ENCODE results near the gene PXYLP1. TPM values are rescaled to one million over a fixed set of nuclear protein-coding genes. Genes with fewer than 3 reads are reported as not detected.

Gene PXYLP1
- total and polyA plus RNA-seq, 9 of the 15 experiments (the other 6 are each of a cell fraction or from before 2014, with no cell fraction given), result 0.80 to 2.9 (median 1.3) TPM

DNA sequence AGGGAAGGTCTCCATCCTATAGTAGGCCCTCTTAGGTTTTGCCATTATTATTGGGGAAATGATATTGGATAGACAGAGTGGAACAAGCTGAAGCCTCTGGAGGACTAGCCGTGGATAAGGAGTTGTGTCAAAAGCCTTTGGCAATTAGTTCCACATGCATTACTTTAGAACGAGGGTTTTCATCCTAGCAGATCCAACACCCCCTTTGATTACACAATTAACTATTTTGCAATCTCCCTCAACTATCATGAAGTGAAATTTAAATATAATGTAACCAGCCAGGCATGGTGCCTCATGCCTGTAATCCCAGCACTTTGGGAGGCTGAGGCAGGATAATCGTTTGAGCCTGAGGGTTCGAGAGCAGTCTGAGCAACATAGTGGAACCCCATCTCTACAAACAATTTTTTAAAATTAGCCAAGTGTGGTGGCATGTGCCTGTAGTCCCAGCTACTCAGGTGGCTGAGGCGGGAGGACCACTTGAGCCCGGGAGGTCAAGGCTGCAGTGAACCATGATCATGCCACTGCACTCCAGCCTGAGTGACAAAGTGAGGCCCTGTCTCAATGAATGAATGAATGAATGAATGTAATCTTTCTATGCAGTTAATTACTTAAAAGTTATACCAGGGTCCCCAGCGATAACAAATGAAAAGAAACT is 56.8 kb downstream of the PXYLP1 start:
- WGBS (ENCODE audit: insufficient coverage, low coverage, missing lambda C conversion rate), result 26% methylated on average over 7 of the region's 7 CpGs
- CTCF ChIA-PET (ENCODE audit: low intra/inter-chr PET ratio), result no interaction called here
- BruUV-seq (replicated peaks), result no TSS peak
- Histone ChIP-seq H3K9me1 (ENCODE audit: control insufficient read depth, insufficient read depth, low read length) (no peaks in the 10 kb centered on the region), H3K36me3 (ENCODE audit: control insufficient read depth, insufficient read depth, low read length) (no peaks in the 10 kb centered on the region), H3K9me3 (replicated peaks; ENCODE audit: control insufficient read depth, insufficient read depth, low read depth, low read length) (no peaks in the 10 kb centered on the region), H3K4me2 (ENCODE audit: insufficient read depth, low read length) (no peak overlapping the region), H3K9ac (ENCODE audit: insufficient read depth in 1 of 2, low read depth in 2 of 2, low read length in 2 of 2) (no peak overlapping the region), H3K79me2 (ENCODE audit: control insufficient read depth, insufficient read depth, low read length) (no peaks in the 10 kb centered on the region), H4K20me1 (replicated peaks; ENCODE audit: control insufficient read depth, insufficient read depth, low read length) (no peaks in the 10 kb centered on the region), H3K27ac (ENCODE audit: extremely low read depth, low read depth, low read length) (no peak overlapping the region), H2AFZ (ENCODE audit: low read depth, low read length) (no peak overlapping the region), H3K27me3 (ENCODE audit: control insufficient read depth in 2 of 2, insufficient read depth in 2 of 2, low read length in 2 of 2) (no peaks in the 10 kb centered on the region), H3K4me3 (no peak overlapping the region), H3K4me1 (replicated peaks in 1 of 2; ENCODE audit: control insufficient read depth in 2 of 2, insufficient read depth in 2 of 2, low read length in 2 of 2) (peaks cover 10 to 14% of the 10 kb centered on the region in 2 experiments; a peak in 4 of 5 replicates)
- ATAC-seq (no peak), FAIRE-seq (no peak), DNase-seq (ENCODE audit: extremely low read depth in 1 of 4, low spot score in 3 of 4) (no peak)
- intact Hi-C loops (cut with micrococcal nuclease), result no loop called here
- TF ChIP-seq HDAC6 (IDR thresholded peaks at IDR 0.05; ENCODE audit: low read depth, low read length) (no peak), CEBPG (CRISPR knock-in tag; IDR thresholded peaks at IDR 0.05) (no peak), CEBPG (tag; conservative IDR thresholded peaks at IDR 0.05 in 1 of 2, IDR thresholded peaks at IDR 0.05 in 1 of 2) (0 out of 4 replicates have a peak, but pooled peaks of 1 of the 2 experiments have one; percentile 15), ZNF24 (IDR thresholded peaks at IDR 0.05) (peak; percentile 26; the same call in 1 of the 2 replicates), CEBPB (tag; IDR thresholded peaks at IDR 0.05) (peak; percentile 44; the same call in 1 of the 2 replicates)
- in situ Hi-C loops (cut with MboI), result no loop called here
- POLR2A ChIA-PET, result interaction anchor here (0.6 kb wide), 1 partner anchor 30 kb away, joined by 3 read pairs; no protein-coding TSS in a partner anchor

DNA sequence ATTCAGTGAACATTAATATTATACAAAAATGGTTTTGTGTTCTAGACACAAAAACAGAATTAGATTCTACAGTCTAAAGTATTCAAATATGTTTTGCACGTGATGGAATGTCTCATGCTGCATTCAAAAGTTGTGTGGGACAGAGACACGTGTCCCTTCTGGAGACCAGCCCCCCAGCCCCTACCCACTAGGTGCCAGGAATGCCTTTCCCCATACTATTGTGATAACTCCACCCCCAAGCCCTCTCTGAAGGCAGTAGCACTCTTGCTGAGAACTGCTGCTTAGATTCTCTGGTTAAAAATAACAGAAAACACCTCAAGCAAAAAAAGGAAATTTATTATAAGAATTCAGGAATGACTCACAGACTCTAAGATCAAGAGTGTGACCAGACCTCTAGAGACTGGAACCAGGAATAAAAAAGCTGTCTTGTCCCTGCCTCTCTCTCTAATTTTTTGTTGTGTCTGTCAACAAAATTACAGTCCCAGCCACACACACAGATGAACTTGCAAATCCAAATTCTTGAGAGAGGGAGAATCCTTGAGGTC is 57.7 kb downstream of the PXYLP1 start:
- DNase-seq (ENCODE audit: extremely low read depth in 1 of 4, low spot score in 3 of 4) (no peak), FAIRE-seq (no peak), ATAC-seq (no peak)
- H3K4me1 ChIP-seq (replicated peaks in 1 of 2; ENCODE audit: control insufficient read depth in 2 of 2, insufficient read depth in 2 of 2, low read length in 2 of 2), result peaks cover 10 to 14% of the 10 kb centered on the region in 2 experiments; a peak in 4 of 5 replicates
- no peak overlapping the region for H3K4me2 ChIP-seq (ENCODE audit: insufficient read depth, low read length)
- no peak overlapping the region for H3K9ac ChIP-seq (ENCODE audit: insufficient read depth in 1 of 2, low read depth in 2 of 2, low read length in 2 of 2)
- POLR2A ChIA-PET, result no interaction called here
- no peaks in the 10 kb centered on the region for H3K27me3 ChIP-seq (ENCODE audit: control insufficient read depth in 2 of 2, insufficient read depth in 2 of 2, low read length in 2 of 2)
- H3K36me3 ChIP-seq (ENCODE audit: control insufficient read depth, insufficient read depth, low read length), result no peaks in the 10 kb centered on the region
- H2AFZ ChIP-seq (ENCODE audit: low read depth, low read length), result no peak overlapping the region
- H3K9me3 ChIP-seq (replicated peaks; ENCODE audit: control insufficient read depth, insufficient read depth, low read depth, low read length), result no peaks in the 10 kb centered on the region
- no peak overlapping the region for H3K27ac ChIP-seq (ENCODE audit: extremely low read depth, low read depth, low read length)
- no peaks in the 10 kb centered on the region for H4K20me1 ChIP-seq (replicated peaks; ENCODE audit: control insufficient read depth, insufficient read depth, low read length)
- intact Hi-C loops (cut with micrococcal nuclease) (no loop called here), in situ Hi-C loops (cut with MboI) (no loop called here)
- no peaks in the 10 kb centered on the region for H3K79me2 ChIP-seq (ENCODE audit: control insufficient read depth, insufficient read depth, low read length)
- no peaks in the 10 kb centered on the region for H3K9me1 ChIP-seq (ENCODE audit: control insufficient read depth, insufficient read depth, low read length)
- CTCF ChIA-PET (ENCODE audit: low intra/inter-chr PET ratio), result no interaction called here
- 0% methylated on average over 2 of the region's 2 CpGs for WGBS (ENCODE audit: insufficient coverage, low coverage, missing lambda C conversion rate)
- H3K4me3 ChIP-seq, result no peak overlapping the region
- no TSS peak for BruUV-seq (replicated peaks)
- TF ChIP-seq LARP7 (IDR thresholded peaks at IDR 0.05) (no peak), MEIS2 (IDR thresholded peaks at IDR 0.05; ENCODE audit: partially characterized antibody) (no peak), POLR2AphosphoS2 (IDR thresholded peaks at IDR 0.05; ENCODE audit: low read length) (no peak), HOXB6 (CRISPR knock-in tag; IDR thresholded peaks at IDR 0.05; ENCODE audit: borderline replicate concordance) (no peak), MECOM (CRISPR knock-in tag; IDR thresholded peaks at IDR 0.05) (no peak), POLR2B (IDR thresholded peaks at IDR 0.05; ENCODE audit: low read depth, partially characterized antibody) (no peak)
- TF ChIP-seq, protein P1, sequence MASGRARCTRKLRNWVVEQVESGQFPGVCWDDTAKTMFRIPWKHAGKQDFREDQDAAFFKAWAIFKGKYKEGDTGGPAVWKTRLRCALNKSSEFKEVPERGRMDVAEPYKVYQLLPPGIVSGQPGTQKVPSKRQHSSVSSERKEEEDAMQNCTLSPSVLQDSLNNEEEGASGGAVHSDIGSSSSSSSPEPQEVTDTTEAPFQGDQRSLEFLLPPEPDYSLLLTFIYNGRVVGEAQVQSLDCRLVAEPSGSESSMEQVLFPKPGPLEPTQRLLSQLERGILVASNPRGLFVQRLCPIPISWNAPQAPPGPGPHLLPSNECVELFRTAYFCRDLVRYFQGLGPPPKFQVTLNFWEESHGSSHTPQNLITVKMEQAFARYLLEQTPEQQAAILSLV (tag; IDR thresholded peaks at IDR 0.05), result no peak
- TF ChIP-seq, protein P2, sequence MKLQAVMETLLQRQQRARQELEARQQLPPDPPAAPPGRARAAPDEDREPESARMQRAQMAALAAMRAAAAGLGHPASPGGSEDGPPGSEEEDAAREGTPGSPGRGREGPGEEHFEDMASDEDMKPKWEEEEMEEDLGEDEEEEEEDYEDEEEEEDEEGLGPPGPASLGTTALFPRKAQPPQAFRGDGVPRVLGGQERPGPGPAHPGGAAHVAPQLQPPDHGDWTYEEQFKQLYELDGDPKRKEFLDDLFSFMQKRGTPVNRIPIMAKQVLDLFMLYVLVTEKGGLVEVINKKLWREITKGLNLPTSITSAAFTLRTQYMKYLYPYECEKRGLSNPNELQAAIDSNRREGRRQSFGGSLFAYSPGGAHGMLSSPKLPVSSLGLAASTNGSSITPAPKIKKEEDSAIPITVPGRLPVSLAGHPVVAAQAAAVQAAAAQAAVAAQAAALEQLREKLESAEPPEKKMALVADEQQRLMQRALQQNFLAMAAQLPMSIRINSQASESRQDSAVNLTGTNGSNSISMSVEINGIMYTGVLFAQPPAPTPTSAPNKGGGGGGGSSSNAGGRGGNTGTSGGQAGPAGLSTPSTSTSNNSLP (IDR thresholded peaks at IDR 0.05; ENCODE audit: borderline replicate concordance, low read depth, low read length), result no peak

Measured in K562 (cell line).